ENCODE results near the gene APOL2.
"Not testable (repeated sequence)": the region's sequence is repeated elsewhere in the genome, so short reads cannot be mapped to it uniquely, and the experiment has no call there.

The APOL2 gene

DNA sequence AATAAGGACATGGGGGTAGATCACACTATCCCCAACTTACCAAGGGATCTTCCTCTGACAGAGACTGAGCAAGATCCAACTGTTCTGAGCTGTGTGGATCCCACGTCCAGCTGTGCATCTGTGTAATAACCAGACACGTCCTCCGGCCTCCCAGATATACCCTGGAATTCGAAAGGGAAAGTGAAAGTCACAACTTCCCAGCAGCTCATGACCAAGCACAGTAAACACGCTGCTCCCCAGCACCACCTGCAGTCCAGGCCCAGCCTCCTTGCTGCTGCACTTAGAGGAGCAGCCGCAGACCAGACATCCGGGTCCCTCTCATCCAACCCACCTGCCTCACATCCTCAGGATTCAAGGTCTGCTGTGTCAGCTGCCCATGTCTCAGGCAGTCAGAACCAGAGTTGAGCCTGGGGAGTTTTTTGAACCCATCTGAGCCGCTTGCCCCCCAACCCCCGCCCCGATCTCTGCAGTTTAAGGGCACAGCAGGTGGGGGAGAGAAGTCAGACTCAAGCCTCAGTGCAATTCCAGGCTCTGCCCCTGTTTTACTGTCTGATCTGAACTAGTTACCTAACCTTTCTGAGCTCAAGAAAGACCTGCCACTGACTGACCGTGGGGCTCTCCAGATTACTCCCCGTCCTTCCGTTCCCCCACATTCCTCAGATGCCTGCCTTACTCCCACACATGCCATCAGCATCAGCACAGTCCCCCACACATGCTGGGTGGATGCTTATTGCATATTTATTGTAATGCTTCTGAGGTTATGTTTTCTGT, at the start of gene APOL2:
Gene APOL2, minus strand, starts transcription at position 127 of the 771 bp plus-strand sequence. CDS start 6,365 bp downstream, outside the sequence.
- Mint-ChIP-seq H3K4me1 (peaks cover 48% of the 10 kb centered on the region), H3K27me3 (no peaks in the 10 kb centered on the region), H3K9me3 (peaks cover 14% of the 10 kb centered on the region in 2 donors), H3K4me3 (peak within 1 kb of the TSS; percentile 88 to 94), H3K27ac (peak within 1 kb of the TSS; percentile 95 to 98)
- DNase-seq, result peak; percentile 75 to 89
- ATAC-seq, result peak; percentile 99

DNA sequence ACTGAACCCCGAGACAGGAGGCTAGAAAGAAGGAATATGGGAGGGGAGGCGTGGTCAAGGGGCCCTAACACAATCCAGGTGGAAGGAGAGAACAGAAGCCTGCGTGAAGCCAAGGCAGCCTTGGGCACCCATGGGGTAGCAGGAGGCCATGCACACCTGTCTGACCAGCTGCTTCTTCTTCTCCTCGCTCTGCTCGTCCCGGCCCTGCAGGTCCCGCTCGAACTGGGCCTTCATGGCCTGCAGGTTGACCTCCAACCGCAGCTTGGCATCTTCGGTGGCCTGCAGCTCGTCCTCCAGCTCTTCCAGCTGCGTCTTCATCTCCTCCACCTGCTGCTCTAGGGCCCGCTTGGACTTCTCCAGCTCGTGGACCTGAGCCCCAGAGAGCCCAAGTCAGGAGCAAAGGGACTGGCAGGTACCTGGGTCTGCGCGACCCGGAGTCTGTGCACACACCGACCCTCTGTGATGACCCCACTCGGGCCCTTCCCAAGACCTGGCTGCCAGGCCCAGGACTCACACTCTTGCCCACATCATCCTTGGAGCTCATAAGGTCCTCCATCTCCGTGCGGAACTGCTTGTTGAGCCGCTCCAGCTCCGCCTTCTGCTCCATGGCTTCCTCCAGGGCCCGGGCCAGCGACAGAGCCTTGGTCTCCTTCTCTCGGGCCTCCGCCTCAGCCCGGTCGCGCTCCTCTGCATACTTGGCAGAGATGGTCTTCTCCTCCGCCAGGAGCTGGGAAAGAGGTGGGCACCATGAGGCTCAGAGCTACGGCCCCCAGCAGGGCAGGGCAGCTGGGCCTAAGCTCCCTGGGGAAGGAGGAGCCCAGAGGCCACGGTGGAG, 49.5 kb upstream of the APOL2 start:
- peak overlapping the region; percentile 37 to 88 for H3K27ac Mint-ChIP-seq
- H3K4me3 Mint-ChIP-seq, result no peak overlapping the region
- DNase-seq, result no peak

GRCh38 chr22:36287881-36288515, 48.7 kb upstream of the APOL2 start:
- ATAC-seq (no peak), DNase-seq (no peak)
- H3K9me3 Mint-ChIP-seq, result peaks cover 0 to 7% of the 10 kb centered on the region in 2 donors
- peaks cover 58% of the 10 kb centered on the region for H3K4me1 Mint-ChIP-seq
- no peak overlapping the region for H3K4me3 Mint-ChIP-seq
- H3K27ac Mint-ChIP-seq, result peak overlapping the region in 1 of 2 donors; percentile 88
- H3K27me3 Mint-ChIP-seq, result no peaks in the 10 kb centered on the region

More for the DNA sequence above, 49.5 kb upstream of the APOL2 start:
- Mint-ChIP-seq H3K27me3 (no peaks in the 10 kb centered on the region), H3K4me1 (peaks cover 63% of the 10 kb centered on the region), H3K9me3 (peaks cover 0 to 7% of the 10 kb centered on the region in 2 donors)
- no peak for ATAC-seq

DNA sequence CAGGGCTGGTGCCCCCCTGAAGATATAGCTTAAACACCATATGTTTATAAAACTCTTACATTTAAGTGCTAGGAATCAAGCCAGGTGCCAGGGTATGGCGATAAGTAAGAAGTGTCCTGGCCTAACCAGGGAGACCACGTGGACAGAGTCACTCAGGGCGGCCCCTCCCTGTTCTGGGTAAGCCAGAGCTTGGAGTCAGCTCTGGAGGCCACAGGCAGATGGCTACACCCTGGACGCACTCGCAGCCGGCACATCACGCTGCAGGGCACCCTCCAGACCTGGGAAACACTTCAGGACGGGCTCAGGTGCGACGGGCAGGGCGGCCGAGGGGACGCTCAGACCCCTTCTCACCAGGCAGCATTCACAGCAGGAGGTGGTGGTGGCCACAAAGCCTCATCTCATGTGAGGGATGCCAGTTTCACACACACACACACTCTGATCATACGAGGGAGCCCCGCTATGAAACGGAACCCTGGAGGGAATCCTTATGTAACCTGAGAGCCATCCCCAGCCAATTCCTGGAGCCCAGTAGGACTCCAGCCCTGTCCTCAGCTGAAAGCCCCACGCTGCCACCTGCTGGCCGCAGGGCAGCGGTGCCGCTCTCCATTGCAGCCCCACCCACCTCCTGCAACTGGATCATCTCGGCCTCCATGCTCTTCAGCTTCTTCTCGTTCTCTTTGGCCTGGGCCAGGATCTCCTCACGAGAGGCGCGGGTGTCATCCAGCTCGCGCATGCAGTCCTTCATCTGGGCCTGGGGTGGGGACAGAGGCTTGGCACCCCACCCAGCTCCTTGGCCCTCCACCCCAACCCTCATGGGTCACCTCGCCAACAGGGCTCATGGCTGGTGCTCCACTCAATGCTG, 47.0 kb upstream of the APOL2 start:
- H3K27me3 Mint-ChIP-seq, result no peaks in the 10 kb centered on the region
- H3K4me1 Mint-ChIP-seq, result peaks cover 42% of the 10 kb centered on the region
- peak overlapping the region in 1 of 2 donors; percentile 45 for H3K4me3 Mint-ChIP-seq
- DNase-seq (peak; percentile 72 to 73), ATAC-seq (peak; percentile 82)
- H3K9me3 Mint-ChIP-seq, result no peaks in the 10 kb centered on the region
- H3K27ac Mint-ChIP-seq, result peak overlapping the region in 1 of 2 donors; percentile 77

DNA sequence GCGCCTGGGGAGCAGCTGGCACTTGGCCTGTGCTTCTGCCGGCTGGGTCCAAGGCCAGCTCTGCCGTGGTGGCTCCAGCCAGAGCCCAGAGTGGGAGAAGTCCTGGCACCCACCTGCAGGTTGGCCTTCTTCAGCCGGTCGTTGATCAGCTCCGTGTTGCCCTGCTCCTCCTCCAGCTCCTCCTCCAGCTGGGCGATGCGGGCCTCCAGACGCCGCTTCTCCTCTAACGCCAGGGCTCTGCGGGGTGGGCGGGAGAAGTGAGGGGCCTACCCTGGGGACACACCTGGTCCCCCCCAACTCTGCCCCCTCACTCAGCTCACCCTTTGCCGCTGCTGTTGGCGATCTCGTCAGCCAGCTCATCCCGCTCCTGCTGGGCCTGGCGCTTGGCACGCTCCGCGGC, 46.2 kb upstream of the APOL2 start:
- Mint-ChIP-seq H3K4me1 (peaks cover 42% of the 10 kb centered on the region), H3K27ac (no peak overlapping the region), H3K4me3 (no peak overlapping the region), H3K9me3 (no peaks in the 10 kb centered on the region), H3K27me3 (no peaks in the 10 kb centered on the region)
- no peak for ATAC-seq
- DNase-seq, result no peak

DNA sequence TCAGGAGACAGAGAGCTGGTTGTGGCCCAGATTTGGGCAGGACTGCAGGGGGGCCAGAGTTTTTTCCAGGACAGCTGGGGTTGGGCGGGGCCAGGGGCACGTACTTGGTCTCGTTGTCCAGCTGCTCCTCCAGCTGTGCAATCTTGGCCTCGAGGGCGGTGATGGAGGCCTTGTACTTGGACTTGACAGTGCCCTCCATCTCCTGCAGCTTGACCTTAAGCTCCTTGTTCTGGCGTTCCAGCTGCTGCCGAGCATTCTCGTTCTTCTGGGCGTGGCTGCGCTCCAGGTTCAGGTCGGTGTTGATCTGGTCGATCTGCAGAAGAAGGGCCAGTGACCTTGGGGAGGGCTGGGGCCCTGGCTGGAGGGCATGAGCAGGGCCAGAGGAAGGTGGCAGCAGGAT, 45.7 kb upstream of the APOL2 start:
- no peak overlapping the region for H3K4me3 Mint-ChIP-seq
- no peak for ATAC-seq
- H3K4me1 Mint-ChIP-seq, result peaks cover 40% of the 10 kb centered on the region
- no peak for DNase-seq
- peak overlapping the region in 1 of 2 donors; percentile 15 for H3K27ac Mint-ChIP-seq
- no peaks in the 10 kb centered on the region for H3K9me3 Mint-ChIP-seq
- no peaks in the 10 kb centered on the region for H3K27me3 Mint-ChIP-seq

DNA sequence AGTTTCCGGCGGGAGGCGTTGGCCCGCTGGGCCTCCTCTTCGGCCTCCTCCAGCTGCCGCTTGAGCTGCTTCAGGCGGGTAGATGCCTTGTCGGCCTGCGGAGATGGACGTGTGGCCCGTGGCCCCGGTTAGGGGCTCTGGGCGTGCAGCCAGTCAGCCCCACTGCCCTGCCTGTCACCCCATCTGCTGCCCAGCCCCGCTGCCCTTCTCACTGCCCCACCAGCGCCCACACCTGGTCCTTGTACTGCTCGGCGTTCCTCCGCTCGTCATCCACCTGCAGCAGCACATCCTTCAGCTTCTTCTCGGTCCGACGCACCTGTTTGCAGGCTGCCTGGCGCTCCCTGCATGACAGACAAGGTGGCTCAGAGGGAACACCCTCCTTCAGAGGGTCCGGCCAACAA, 44.8 kb upstream of the APOL2 start:
- ATAC-seq (no peak), DNase-seq (no peak)
- Mint-ChIP-seq H3K27me3 (no peaks in the 10 kb centered on the region), H3K4me1 (peaks cover 31% of the 10 kb centered on the region), H3K9me3 (no peaks in the 10 kb centered on the region), H3K4me3 (peak overlapping the region in 1 of 2 donors; percentile 35), H3K27ac (no peak overlapping the region)

DNA sequence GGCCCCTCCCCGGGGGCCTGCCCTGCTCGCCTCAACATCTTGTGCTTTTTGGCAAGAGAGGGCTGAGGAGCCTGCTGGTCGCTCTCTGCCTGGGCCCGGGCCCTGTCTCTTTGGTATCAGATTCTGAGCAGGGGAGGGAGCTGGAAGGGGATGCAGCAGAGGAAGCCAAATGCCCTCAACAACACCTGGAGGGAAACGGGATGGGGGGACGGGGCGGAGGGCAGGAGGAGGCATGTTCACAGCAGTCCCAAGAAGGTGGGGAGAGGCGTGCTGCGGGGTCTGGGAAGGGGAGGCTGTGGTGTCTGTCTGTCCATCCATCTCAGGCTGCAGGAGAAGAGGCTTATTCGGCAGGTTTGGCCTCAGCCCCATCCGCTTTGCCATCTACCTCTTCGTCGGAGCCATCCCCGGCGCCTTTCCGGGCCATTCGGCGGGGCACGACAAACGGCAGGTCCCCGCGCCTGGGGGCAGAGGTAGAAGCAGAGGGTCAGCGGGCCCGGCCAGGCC, 43.1 kb upstream of the APOL2 start:
- Mint-ChIP-seq H3K9me3 (no peaks in the 10 kb centered on the region), H3K27ac (peak overlapping the region in 1 of 2 donors; percentile 96), H3K27me3 (no peaks in the 10 kb centered on the region), H3K4me1 (peaks cover 27% of the 10 kb centered on the region), H3K4me3 (no peak overlapping the region)
- no peak for DNase-seq
- ATAC-seq, result no peak

DNA sequence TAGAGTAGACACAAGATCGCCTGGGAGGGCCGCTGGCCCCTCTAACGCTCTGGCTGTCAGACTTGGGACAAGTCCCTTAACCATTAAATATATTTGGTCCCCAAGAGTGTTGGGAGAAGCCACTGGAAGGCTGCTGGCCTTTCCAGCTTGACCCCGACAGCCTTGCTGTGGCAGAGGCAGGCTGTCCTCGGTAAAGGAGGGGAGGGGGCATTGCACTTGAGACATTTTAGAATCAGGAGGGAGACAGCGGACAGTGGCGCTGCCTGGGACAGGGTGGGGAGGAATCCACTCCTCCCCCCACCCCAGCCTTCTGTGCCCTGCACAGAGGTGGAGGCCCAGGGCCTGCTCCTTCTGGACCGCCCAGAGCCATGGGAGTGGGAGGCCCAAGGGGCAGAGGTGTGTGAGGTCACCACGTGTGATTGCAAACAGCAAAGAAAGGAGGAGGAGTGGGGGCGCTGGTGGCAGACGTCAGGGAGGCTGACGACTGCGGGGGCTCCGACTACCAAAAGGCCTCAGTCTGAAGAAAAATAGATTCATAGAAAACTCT, 42.5 kb upstream of the APOL2 start:
- DNase-seq (no peak), ATAC-seq (no peak)
- H3K27ac Mint-ChIP-seq, result peak overlapping the region in 1 of 2 donors; percentile 96
- no peak overlapping the region for H3K4me3 Mint-ChIP-seq
- no peaks in the 10 kb centered on the region for H3K9me3 Mint-ChIP-seq
- no peaks in the 10 kb centered on the region for H3K27me3 Mint-ChIP-seq
- H3K4me1 Mint-ChIP-seq, result peaks cover 27% of the 10 kb centered on the region

- peak overlapping the region in 1 of 2 donors; percentile 83 for H3K27ac Mint-ChIP-seq
- H3K27me3 Mint-ChIP-seq, result no peaks in the 10 kb centered on the region
- no peak for ATAC-seq
- H3K9me3 Mint-ChIP-seq, result no peaks in the 10 kb centered on the region
- no peak for DNase-seq
- no peak overlapping the region for H3K4me3 Mint-ChIP-seq
- H3K4me1 Mint-ChIP-seq, result peaks cover 29% of the 10 kb centered on the region
Measured at GRCh38 chr22:36280379-36280778, 41.1 kb upstream of the APOL2 start.

DNA sequence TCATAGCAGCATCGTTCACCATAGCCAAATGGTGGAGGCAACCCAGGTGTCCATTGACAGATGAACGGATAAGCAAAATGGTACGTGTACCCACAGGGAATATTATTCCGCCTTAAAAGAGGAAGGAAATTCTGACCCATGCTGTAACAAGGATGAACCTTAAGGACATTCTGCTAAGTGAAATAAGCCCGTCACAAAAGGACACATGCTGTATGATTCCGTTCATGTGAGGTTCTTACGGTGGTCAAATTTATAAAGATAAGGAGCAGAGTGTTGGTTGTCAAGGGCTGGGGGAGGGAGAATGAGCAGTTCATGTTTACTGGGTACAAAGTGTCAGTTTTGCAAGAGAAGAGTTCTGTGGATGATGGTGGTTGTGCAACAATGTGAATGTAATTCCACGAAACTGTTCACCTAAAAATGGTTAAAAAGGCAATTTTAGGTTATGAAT, 39.9 kb upstream of the APOL2 start:
- Mint-ChIP-seq H3K4me3 (no peak overlapping the region), H3K9me3 (no peaks in the 10 kb centered on the region), H3K27ac (no peak overlapping the region), H3K27me3 (no peaks in the 10 kb centered on the region), H3K4me1 (peaks cover 32% of the 10 kb centered on the region)
- DNase-seq (no peak), ATAC-seq (no peak)

- no peak overlapping the region for H3K4me3 Mint-ChIP-seq
- DNase-seq, result peak; percentile 62
Measured at GRCh38 chr22:36277482-36278291, 38.4 kb upstream of the APOL2 start.

GRCh38 chr22:36274531-36274930, 35.2 kb upstream of the APOL2 start:
- Mint-ChIP-seq H3K9me3 (no peaks in the 10 kb centered on the region), H3K27ac (peak overlapping the region in 1 of 2 donors; percentile 56), H3K4me3 (no peak overlapping the region), H3K27me3 (no peaks in the 10 kb centered on the region), H3K4me1 (peaks cover 42% of the 10 kb centered on the region)
- ATAC-seq (no peak), DNase-seq (no peak)

More at GRCh38 chr22:36277482-36278291, 38.4 kb upstream of the APOL2 start:
- ATAC-seq, result peak; percentile 90
- Mint-ChIP-seq H3K27me3 (no peaks in the 10 kb centered on the region), H3K9me3 (no peaks in the 10 kb centered on the region), H3K27ac (peak overlapping the region; percentile 47 to 89), H3K4me1 (peaks cover 42% of the 10 kb centered on the region)

DNA sequence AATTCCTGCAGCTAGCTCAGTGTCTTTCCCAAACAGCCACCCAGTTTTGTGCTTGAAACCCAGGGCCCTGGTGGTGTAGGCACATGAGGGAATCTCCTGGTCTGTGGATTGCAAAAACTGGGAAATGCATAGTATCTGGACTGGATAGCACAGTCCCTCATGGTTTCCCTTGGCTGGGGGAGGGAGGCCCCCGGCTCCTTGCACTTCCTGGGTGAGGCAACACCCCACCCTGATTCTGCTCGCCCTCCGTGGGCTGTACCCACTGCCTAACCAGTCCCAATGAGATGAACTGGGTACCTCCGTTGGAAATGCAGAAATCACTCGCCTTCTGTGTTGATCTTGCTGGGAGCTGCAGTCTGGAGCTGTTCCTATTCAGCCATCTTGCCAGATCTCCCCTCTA, 32.6 kb upstream of the APOL2 start:
- H3K9me3 Mint-ChIP-seq, DNase-seq, ATAC-seq, H3K27ac Mint-ChIP-seq, H3K27me3 Mint-ChIP-seq, H3K4me3 Mint-ChIP-seq: not testable (repeated sequence)
- peaks cover 25% of the 10 kb centered on the region for H3K4me1 Mint-ChIP-seq

Measured in stimulated activated naive CD8-positive, alpha-beta T cell treated with anti-CD3 and anti-CD28 coated beads, Interleukin-15, amount 100 ng/mL, for 72 hours (primary cell).